Activated B cell treated with CpG ODN at 0.5 μM for 24 hours (primary cell): Measurements from ENCODE around the gene SLC18B1. TPM values are rescaled to one million over a fixed set of nuclear protein-coding genes. Genes with fewer than 3 reads are reported as not detected.

Experiments used
- ATAC-seq: fragments of 200-7000 bp; cut with Tn5 transposase; one replicate; pipeline ENCODE4 v1.10.0; 2021; ENCODE audit warnings: low read depth, mild to moderate bottlenecking, moderate library complexity
- CTCF ChIA-PET: fragments of 350-600 bp; sonication (Branson Sonifier 250); formaldehyde crosslinking; loops from one replicate; lab custom pipeline; 2021; ENCODE audit warnings: antibody characterized with exemption; lab: Charles Lee
- POLR2A ChIA-PET: fragments of 350-600 bp; sonication (Branson Sonifier 250); formaldehyde crosslinking; loops from one replicate; lab custom pipeline; 2021; ENCODE audit warnings: antibody characterized with exemption; lab: Charles Lee
- DNase-seq: peaks from one replicate; pipeline ENCODE4 v3.0.0; 2022
- H3K27ac Mint-ChIP-seq: one replicate; pipeline ENCODE4 v1.8.0; 2020; ENCODE audit warnings: mixed read lengths
- H3K27me3 Mint-ChIP-seq: one replicate; pipeline ENCODE4 v1.8.0; 2021; ENCODE audit warnings: mixed read lengths
- H3K36me3 Mint-ChIP-seq: one replicate; pipeline ENCODE4 v1.8.0; 2021; ENCODE audit warnings: low read depth, mixed read lengths
- H3K4me1 Mint-ChIP-seq: one replicate; pipeline ENCODE4 v1.8.0; 2021; ENCODE audit warnings: mixed read lengths
- H3K4me3 Mint-ChIP-seq: one replicate; pipeline ENCODE4 v1.8.0; 2020; ENCODE audit warnings: mild to moderate bottlenecking, mixed read lengths
- H3K9me3 Mint-ChIP-seq: one replicate; pipeline ENCODE4 v1.8.0; 2020; ENCODE audit warnings: mixed read lengths
- CTCF ChIP-seq: fragments of 200-600 bp; IDR thresholded peaks from one replicate; pipeline ENCODE4 v1.8.0; 2022; ENCODE audit warnings: antibody characterized with exemption, mild to moderate bottlenecking
- intact Hi-C: fragments of 100-400 bp; cut with micrococcal nuclease; formaldehyde crosslinking; loops from one replicate; pipeline ENCODE4 v1.15.1; 2024
- total RNA-seq: library from RNA; stranded (reverse); gene quantifications from 2 replicates; pipeline ENCODE4 v1.2.3, GENCODE V29; 2022

Gene SLC18B1
- total RNA-seq, 1 donor from 2014 or later, result 8.1 TPM

GRCh38 chr6:132817554-132818403, 19.3 kb upstream of the SLC18B1 start:
- Mint-ChIP-seq H3K4me1 (peaks cover 62% of the 10 kb centered on the region), H3K36me3 (peaks cover 78% of the 10 kb centered on the region), H3K4me3 (no peak overlapping the region), H3K27ac (peak overlapping the region; percentile 99), H3K27me3 (no peaks in the 10 kb centered on the region), H3K9me3 (no peaks in the 10 kb centered on the region)
- TF ChIP-seq CTCF, result no peak
- ATAC-seq, result no peak
- ChIA-PET CTCF (no interaction called here), POLR2A (interaction anchor here (0.6 to 9.5 kb wide), 4 partner anchors 19 to 332 kb away, joined by 3 to 180 read pairs (median 6); partner anchors contain the start of gene SLC18B1)
- no peak for DNase-seq
- intact Hi-C loops, result no loop called here

- Mint-ChIP-seq H3K27me3 (no peaks in the 10 kb centered on the region), H3K9me3 (no peaks in the 10 kb centered on the region), H3K36me3 (peaks cover 78% of the 10 kb centered on the region), H3K4me1 (peaks cover 68% of the 10 kb centered on the region), H3K27ac (peak overlapping the region; percentile 99), H3K4me3 (peak overlapping the region; percentile 98)
- ChIA-PET CTCF (interaction anchor here (0.6 kb wide), 1 partner anchor 18 kb away, joined by 3 read pairs; the partner anchor contains the start of gene SLC18B1), POLR2A (interaction anchor here (0.7 to 9.5 kb wide), 3 partner anchors 18 to 54 kb away, joined by 3 to 180 read pairs (median 48); partner anchors contain the start of gene SLC18B1)
- ATAC-seq, result no peak
- no peak for DNase-seq
- no peak for TF ChIP-seq CTCF
- intact Hi-C loops, result no loop called here
Observed at GRCh38 chr6:132816660-132817059, 18.2 kb upstream of the SLC18B1 start.

GRCh38 chr6:132814716-132815570, 16.5 kb upstream of the SLC18B1 start:
- peak overlapping the region; percentile 98 for H3K4me3 Mint-ChIP-seq
- no peaks in the 10 kb centered on the region for H3K9me3 Mint-ChIP-seq
- no peak for DNase-seq
- ChIA-PET CTCF (interaction anchor here (0.9 to 1.3 kb wide), 3 partner anchors 8 to 145 kb away, joined by 3 to 4 read pairs (median 3); partner anchors contain the start of gene SLC18B1), POLR2A (interaction anchor here (0.6 to 9.5 kb wide), 40 partner anchors 9 to 1137 kb away, joined by 3 to 180 read pairs (median 4); partner anchors contain the start of genes SLC18B1, STX7, TBPL1 and VNN2)
- H3K4me1 Mint-ChIP-seq, result peaks cover 62% of the 10 kb centered on the region
- no peak for TF ChIP-seq CTCF
- H3K36me3 Mint-ChIP-seq, result peaks cover 68% of the 10 kb centered on the region
- intact Hi-C loops, result loop anchor here (1.0 to 5.0 kb wide), 11 partner anchors 52 to 1753 kb away; partner anchors contain the start of genes ENPP1, EPB41L2, MED23 and MOXD1
- peak overlapping the region; percentile 99 for H3K27ac Mint-ChIP-seq
- peak; percentile 4 for ATAC-seq
- no peaks in the 10 kb centered on the region for H3K27me3 Mint-ChIP-seq

- POLR2A ChIA-PET, result interaction anchor here (0.6 to 9.5 kb wide), 20 partner anchors 10 to 1476 kb away, joined by 3 to 180 read pairs (median 4); partner anchors contain the start of genes SLC18B1, STX7 and VNN2
- peak; percentile 33 for DNase-seq
- CTCF ChIA-PET, result interaction anchor here (0.6 to 2.0 kb wide), 7 partner anchors 9 to 1237 kb away, joined by 3 to 12 read pairs (median 3); partner anchors contain the start of genes SLC18B1 and VNN2
- peak; percentile 17 for ATAC-seq
- peaks cover 52% of the 10 kb centered on the region for H3K36me3 Mint-ChIP-seq
- H3K9me3 Mint-ChIP-seq, result no peaks in the 10 kb centered on the region
- intact Hi-C loops, result loop anchor here (1.0 to 5.0 kb wide), 8 partner anchors 15 to 1751 kb away; partner anchors contain the start of genes ENPP1, EPB41L2, MOXD1 and SLC18B1
- no peaks in the 10 kb centered on the region for H3K27me3 Mint-ChIP-seq
- peak overlapping the region; percentile 99 for H3K27ac Mint-ChIP-seq
- no peak for TF ChIP-seq CTCF
- H3K4me3 Mint-ChIP-seq, result peak overlapping the region; percentile 98
- peaks cover 47% of the 10 kb centered on the region for H3K4me1 Mint-ChIP-seq
Observed at GRCh38 chr6:132813173-132813856, 14.9 kb upstream of the SLC18B1 start.
